Stimulated activated CD8-positive, alpha-beta memory T cell treated with anti-CD3 and anti-CD28 coated beads, Interleukin-7, amount 100 ng/mL, for 4 hours (primary cell): ENCODE measurements around the gene PWP1.

Source experiments
- DNase-seq, 2 donors: peaks; one replicate each; pipeline ENCODE4 v3.0.0-alpha.2; 2020; ENCODE audit warnings: low read depth in 2 of 2

The PWP1 gene

GRCh38 chr12:107735763-107736162 lies 50.2 kb downstream of the PWP1 start:
- no peak for DNase-seq

- no peak for DNase-seq
These were observed 51.3 kb downstream of the PWP1 start for GRCh38 chr12:107736914-107737313.

GRCh38 chr12:107748472-107748871 lies 62.9 kb downstream of the PWP1 start:
- no peak for DNase-seq

- no peak for DNase-seq
These were observed 63.5 kb downstream of the PWP1 start for GRCh38 chr12:107749083-107749482.

- no peak for DNase-seq
These were observed 73.8 kb downstream of the PWP1 start for GRCh38 chr12:107759410-107759809.

- peak in 1 of 2 donors; percentile 16 for DNase-seq
These were observed 74.7 kb downstream of the PWP1 start for GRCh38 chr12:107760207-107760808.

GRCh38 chr12:107760809-107761501 lies 75.4 kb downstream of the PWP1 start, which contains the start of gene PRDM4:
TSS of gene PRDM4 (minus strand) at chr12:107761137. CDS start at chr12:107760515, 622 bp downstream.
- DNase-seq: peak; percentile 68 to 88

GRCh38 chr12:107761502-107761904 lies 75.9 kb downstream of the PWP1 start:
- no peak for DNase-seq
